ENCODE results near the gene COL17A1. TPM values are rescaled to one million over a fixed set of nuclear protein-coding genes. Genes with fewer than 3 reads are reported as not detected.

COL17A1 gene
- total RNA-seq, 4 donors from 2014 or later, result under 0.01 to 0.59 (median 0.22) TPM; not detected in 1

- Histone ChIP-seq H3K27ac (no peak overlapping the region), H3K4me1 (no peaks in the 10 kb centered on the region), H3K27me3 (no peaks in the 10 kb centered on the region), H3K4me3 (no peak overlapping the region), H3K36me3 (peaks cover 0 to 75% (median 0%) of the 10 kb centered on the region in 3 donors), H3K9me3 (no peaks in the 10 kb centered on the region)
- WGBS, 2 donors, result 72 to 75% methylated on average over 6 of the region's 6 CpGs
- TF ChIP-seq, protein P1, sequence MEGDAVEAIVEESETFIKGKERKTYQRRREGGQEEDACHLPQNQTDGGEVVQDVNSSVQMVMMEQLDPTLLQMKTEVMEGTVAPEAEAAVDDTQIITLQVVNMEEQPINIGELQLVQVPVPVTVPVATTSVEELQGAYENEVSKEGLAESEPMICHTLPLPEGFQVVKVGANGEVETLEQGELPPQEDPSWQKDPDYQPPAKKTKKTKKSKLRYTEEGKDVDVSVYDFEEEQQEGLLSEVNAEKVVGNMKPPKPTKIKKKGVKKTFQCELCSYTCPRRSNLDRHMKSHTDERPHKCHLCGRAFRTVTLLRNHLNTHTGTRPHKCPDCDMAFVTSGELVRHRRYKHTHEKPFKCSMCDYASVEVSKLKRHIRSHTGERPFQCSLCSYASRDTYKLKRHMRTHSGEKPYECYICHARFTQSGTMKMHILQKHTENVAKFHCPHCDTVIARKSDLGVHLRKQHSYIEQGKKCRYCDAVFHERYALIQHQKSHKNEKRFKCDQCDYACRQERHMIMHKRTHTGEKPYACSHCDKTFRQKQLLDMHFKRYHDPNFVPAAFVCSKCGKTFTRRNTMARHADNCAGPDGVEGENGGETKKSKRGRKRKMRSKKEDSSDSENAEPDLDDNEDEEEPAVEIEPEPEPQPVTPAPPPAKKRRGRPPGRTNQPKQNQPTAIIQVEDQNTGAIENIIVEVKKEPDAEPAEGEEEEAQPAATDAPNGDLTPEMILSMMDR (IDR thresholded peaks at IDR 0.05), result peak in 4 of 5 experiments; percentile 9 to 44 (median 24)
- no peak for TF ChIP-seq EP300 (IDR thresholded peaks at IDR 0.05)
- DNase-seq (ENCODE audit: low spot score in 2 of 2), result peak in 1 of 2 donors; percentile 4
These were observed 57.5 kb downstream of the COL17A1 start for GRCh38 chr10:104028146-104028545.

DNA sequence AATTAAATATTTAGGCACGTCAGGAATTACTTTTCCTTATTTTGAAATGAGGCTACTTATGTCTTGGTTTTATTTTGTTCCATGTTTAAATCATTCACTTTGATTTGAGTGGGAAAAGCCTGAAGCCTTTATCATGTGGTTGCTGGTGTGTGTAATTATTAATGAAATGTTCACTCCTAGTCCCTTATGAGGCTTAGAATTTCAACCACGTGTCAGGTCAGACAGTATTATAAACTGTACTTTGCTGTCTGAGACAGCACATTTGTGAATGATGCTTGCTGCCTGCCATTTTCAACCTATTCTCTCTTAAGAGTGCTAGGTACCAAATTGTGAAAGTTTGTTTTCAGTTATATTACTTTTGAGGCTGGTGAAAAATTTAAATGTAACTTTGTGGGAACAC lies 58.9 kb downstream of the COL17A1 start:
- H3K4me3 ChIP-seq, result no peak overlapping the region
- no peak for TF ChIP-seq EP300 (IDR thresholded peaks at IDR 0.05)
- TF ChIP-seq, protein P1 (IDR thresholded peaks at IDR 0.05), result no peak
- TF ChIP-seq POLR2A (IDR thresholded peaks at IDR 0.05), result no peak
- H3K4me1 ChIP-seq, result no peaks in the 10 kb centered on the region
- no peaks in the 10 kb centered on the region for H3K9me3 ChIP-seq
- no peak for DNase-seq (ENCODE audit: low spot score in 2 of 2)
- H3K36me3 ChIP-seq, result peaks cover 0 to 78% (median 5%) of the 10 kb centered on the region in 3 donors
- H3K27me3 ChIP-seq, result no peaks in the 10 kb centered on the region
- H3K27ac ChIP-seq, result no peak overlapping the region
- 68 to 70% methylated on average over 2 of the region's 2 CpGs for WGBS, 2 donors

DNA sequence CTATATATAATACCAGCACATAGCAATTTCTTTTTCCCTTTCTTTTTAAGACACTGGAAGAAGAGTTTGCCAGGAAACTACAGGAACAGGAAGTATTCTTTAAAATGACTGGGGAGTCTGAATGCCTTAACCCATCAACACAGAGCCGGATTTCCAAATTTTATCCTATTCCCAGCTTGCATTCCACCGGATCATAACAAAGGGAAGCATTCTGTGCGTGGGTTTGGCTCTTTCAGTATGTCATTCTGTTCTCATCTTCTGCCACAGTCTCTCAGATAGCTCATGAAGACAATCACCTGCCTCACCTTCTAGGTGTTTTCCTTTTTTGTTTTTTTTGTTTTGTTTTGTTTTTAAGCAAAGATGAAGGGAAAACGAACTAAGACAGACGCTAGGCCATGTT lies 60.2 kb downstream of the COL17A1 start:
- DNase-seq (ENCODE audit: low spot score in 2 of 2), result no peak
- Histone ChIP-seq H3K36me3 (peaks cover 0 to 84% (median 5%) of the 10 kb centered on the region in 3 donors), H3K9me3 (no peaks in the 10 kb centered on the region), H3K27ac (no peak overlapping the region), H3K27me3 (no peaks in the 10 kb centered on the region), H3K4me3 (no peak overlapping the region), H3K4me1 (no peaks in the 10 kb centered on the region)
- 53 to 59% methylated on average over 5 of the region's 5 CpGs for WGBS, 2 donors
- no peak for TF ChIP-seq EP300 (IDR thresholded peaks at IDR 0.05)
- no peak for TF ChIP-seq POLR2A (IDR thresholded peaks at IDR 0.05)
- TF ChIP-seq, protein P1 (IDR thresholded peaks at IDR 0.05), result no peak

DNA sequence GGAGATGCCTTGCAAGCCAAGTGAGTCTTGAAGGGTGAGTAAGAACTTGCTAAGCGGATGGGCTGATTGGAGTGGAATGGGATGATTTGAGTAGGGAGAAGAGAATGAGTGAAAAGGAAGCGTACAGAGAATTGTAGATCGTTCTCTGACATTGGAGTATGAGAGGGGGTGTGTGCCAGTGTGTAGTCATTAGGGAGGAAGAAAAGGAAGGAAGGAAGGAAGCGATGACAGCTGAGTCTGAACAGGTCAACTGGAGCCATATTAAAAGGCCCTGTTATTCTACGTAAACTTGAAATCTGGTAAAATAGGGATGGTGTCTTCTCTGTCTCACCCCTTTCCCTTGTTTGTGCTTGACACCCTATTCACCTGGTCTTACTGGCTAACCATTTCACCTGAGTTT lies 63.7 kb downstream of the COL17A1 start:
- Histone ChIP-seq H3K27me3 (no peaks in the 10 kb centered on the region), H3K36me3 (peaks cover 3 to 90% (median 13%) of the 10 kb centered on the region in 3 donors), H3K4me3 (no peak overlapping the region), H3K4me1 (no peaks in the 10 kb centered on the region), H3K9me3 (no peaks in the 10 kb centered on the region), H3K27ac (no peak overlapping the region)
- TF ChIP-seq, protein P1 (IDR thresholded peaks at IDR 0.05), result no peak
- TF ChIP-seq POLR2A (IDR thresholded peaks at IDR 0.05) (no peak), EP300 (IDR thresholded peaks at IDR 0.05) (no peak)
- no peak for DNase-seq (ENCODE audit: low spot score in 2 of 2)
- 94% methylated on average over 5 of the region's 5 CpGs for WGBS, 2 donors

- Histone ChIP-seq H3K27ac (no peak overlapping the region), H3K27me3 (no peaks in the 10 kb centered on the region), H3K4me3 (no peak overlapping the region), H3K4me1 (no peaks in the 10 kb centered on the region), H3K36me3 (peaks cover 3 to 95% (median 13%) of the 10 kb centered on the region in 3 donors), H3K9me3 (no peaks in the 10 kb centered on the region)
- no peak for DNase-seq (ENCODE audit: low spot score in 2 of 2)
- WGBS, 2 donors, result 91 to 93% methylated on average over 1 of the region's 1 CpG
- TF ChIP-seq, protein P1 (IDR thresholded peaks at IDR 0.05), result no peak
- no peak for TF ChIP-seq POLR2A (IDR thresholded peaks at IDR 0.05)
- TF ChIP-seq EP300 (IDR thresholded peaks at IDR 0.05), result no peak
These were observed 64.4 kb downstream of the COL17A1 start for GRCh38 chr10:104021246-104021645.
